H1 (cell line): ENCODE measurements around the gene ASGR2. TPM values are rescaled to one million over a fixed set of nuclear protein-coding genes. Genes with fewer than 3 reads are reported as not detected.

Experiments
- CTCF ChIA-PET: fragments of 300-600 bp; sonication (Branson Sonifier 250); formaldehyde crosslinking; loops from one replicate; lab custom pipeline; 2021; ENCODE audit not compliant: partially characterized antibody; lab: Charles Lee
- POLR2A ChIA-PET: fragments of 300-600 bp; sonication (Branson Sonifier 250); formaldehyde crosslinking; loops from one replicate; lab custom pipeline; 2021; ENCODE audit warnings: inconsistent platforms; ENCODE audit not compliant: partially characterized antibody; lab: Charles Lee
- DNase-seq, 2 experiments: peaks; one replicate each; pipeline versions ENCODE4 v3.0.0 to v3.0.0-alpha.2; 2010 to 2022; ENCODE audit warnings: low spot score in 2 of 2, low read depth in 1 of 2, mixed read lengths in 1 of 2
- FAIRE-seq: peaks from 2 replicates; lab custom pipeline; 2011; peaks lifted over from hg19 to GRCh38; lab: Jason Lieb, UNC
- H2AFZ ChIP-seq: 2 replicates; pipeline ENCODE4 v1.8.1; 2012; ENCODE audit warnings: low read length, inconsistent platforms
- H2AK5ac ChIP-seq: 2 replicates; pipeline ENCODE4 v1.6.1; 2013; ENCODE audit warnings: low read depth, low read length
- H2BK120ac ChIP-seq: replicated peaks from 2 replicates; pipeline ENCODE3; 2013; ENCODE audit warnings: low read depth, low read length, inconsistent platforms
- H2BK12ac ChIP-seq: 2 replicates; pipeline ENCODE4 v1.6.1; 2013; ENCODE audit warnings: low read depth, low read length
- H2BK15ac ChIP-seq: 2 replicates; pipeline ENCODE4 v1.6.1; 2013; ENCODE audit warnings: low read length
- H2BK20ac ChIP-seq: 2 replicates; pipeline ENCODE4 v1.6.1; 2013; ENCODE audit warnings: low read length
- H2BK5ac ChIP-seq: 2 replicates; pipeline ENCODE4 v1.6.1; 2013; ENCODE audit warnings: low read depth, low read length
- H3K14ac ChIP-seq: 2 replicates; pipeline ENCODE4 v1.6.1; 2013; ENCODE audit warnings: inconsistent platforms; ENCODE audit not compliant: insufficient read length
- H3K18ac ChIP-seq: 2 replicates; pipeline ENCODE4 v1.6.1; 2013; ENCODE audit warnings: low read length; ENCODE audit errors: extremely low read depth
- H3K23ac ChIP-seq: 2 replicates; pipeline ENCODE4 v1.6.1; 2013; ENCODE audit warnings: inconsistent platforms; ENCODE audit not compliant: insufficient read length
- H3K23me2 ChIP-seq: 2 replicates; pipeline ENCODE4 v1.6.1; 2013; ENCODE audit warnings: low read depth, low read length
- H3K27ac ChIP-seq: 2 replicates; pipeline ENCODE4 v1.6.1; 2011; ENCODE audit warnings: low read depth, low read length, inconsistent platforms
- H3K27me3 ChIP-seq, 4 experiments: replicated peaks in 1 of 4; 1 replicate in 1 of 4; 2 replicates in 3 of 4; pipeline versions ENCODE4 v1.6.1 to v1.8.1; 2011 to 2013; ENCODE audit warnings: low read length in 3 of 4, mild to moderate bottlenecking in 3 of 4, inconsistent platforms in 2 of 4, mixed read lengths in 2 of 4, moderate library complexity in 1 of 4; ENCODE audit not compliant: control insufficient read depth in 3 of 4, insufficient read depth in 3 of 4; ENCODE audit errors: extremely low read depth in 1 of 4
- H3K36me3 ChIP-seq, 4 experiments: 2 replicates each; pipeline versions ENCODE4 v1.6.1 to v1.8.1; 2011 to 2013; ENCODE audit warnings: mild to moderate bottlenecking in 4 of 4, low read length in 3 of 4, moderate library complexity in 2 of 4, control low read depth in 1 of 4, inconsistent platforms in 1 of 4; ENCODE audit not compliant: insufficient read depth in 4 of 4, control insufficient read depth in 2 of 4
- H3K4ac ChIP-seq: replicated peaks from 2 replicates; pipeline ENCODE3; 2013; ENCODE audit warnings: low read length, low read depth, mixed read lengths, inconsistent platforms; ENCODE audit not compliant: insufficient read length
- H3K4me1 ChIP-seq, 4 experiments: replicated peaks in 1 of 4; 1 replicate in 1 of 4; 2 replicates in 3 of 4; pipeline versions ENCODE4 v1.6.1 to v1.8.1; 2011 to 2013; ENCODE audit warnings: low read length in 3 of 4, inconsistent platforms in 2 of 4, mixed read lengths in 1 of 4; ENCODE audit not compliant: insufficient read depth in 4 of 4, control insufficient read depth in 3 of 4
- H3K4me2 ChIP-seq, 2 experiments: 2 replicates each; pipeline versions ENCODE4 v1.6.1 to v1.8.1; 2011 to 2013; ENCODE audit warnings: low read depth in 2 of 2, low read length in 2 of 2, control low read depth in 1 of 2, inconsistent platforms in 1 of 2, mild to moderate bottlenecking in 1 of 2; ENCODE audit not compliant: insufficient read depth in 1 of 2
- H3K4me3 ChIP-seq, 4 experiments: fragments of 200-600, 300-600 bp in 1 of 4; sonication (generic), shearing (Covaris generic), sonication (Bioruptor Twin) in 1 of 4; 2 replicates each; pipeline versions ENCODE4 v1.5.1 to v1.8.1; 2011 to 2016; ENCODE audit warnings: low read length in 4 of 4, low read depth in 3 of 4, control low read depth in 2 of 4, inconsistent platforms in 2 of 4, mild to moderate bottlenecking in 2 of 4, mixed read lengths in 1 of 4, moderate library complexity in 1 of 4; ENCODE audit not compliant: insufficient read depth in 2 of 4; ENCODE audit errors: extremely low read depth in 1 of 4
- H3K56ac ChIP-seq: replicated peaks from 2 replicates; pipeline ENCODE3; 2013; ENCODE audit warnings: low read depth, mild to moderate bottlenecking, mixed read lengths, low read length, inconsistent platforms; ENCODE audit not compliant: insufficient read length
- H3K79me1 ChIP-seq: 2 replicates; pipeline ENCODE4 v1.6.1; 2013; ENCODE audit warnings: low read depth, low read length, control low read depth
- H3K79me2 ChIP-seq, 2 experiments: 2 replicates each; pipeline versions ENCODE4 v1.6.1 to v1.8.1; 2012 to 2013; ENCODE audit warnings: low read length in 2 of 2, mild to moderate bottlenecking in 2 of 2, inconsistent platforms in 1 of 2; ENCODE audit not compliant: insufficient read depth in 2 of 2, control insufficient read depth in 1 of 2
- H3K9ac ChIP-seq, 4 experiments: replicated peaks in 1 of 4; 1 replicate in 1 of 4; 2 replicates in 3 of 4; pipeline versions ENCODE4 v1.6.1 to v1.8.1; 2011 to 2013; ENCODE audit warnings: low read depth in 3 of 4, low read length in 3 of 4, control low read depth in 2 of 4, mild to moderate bottlenecking in 2 of 4, moderate library complexity in 2 of 4, inconsistent platforms in 1 of 4; ENCODE audit errors: extremely low read depth in 1 of 4
- H3K9me3 ChIP-seq, 2 experiments: 2 replicates each; pipeline versions ENCODE4 v1.6.1 to v1.8.1; 2012 to 2013; ENCODE audit warnings: mild to moderate bottlenecking in 2 of 2, moderate library complexity in 2 of 2, control low read depth in 1 of 2, inconsistent platforms in 1 of 2, low read depth in 1 of 2, low read length in 1 of 2, mixed read lengths in 1 of 2; ENCODE audit not compliant: insufficient read depth in 2 of 2
- H4K20me1 ChIP-seq, 2 experiments: replicated peaks in 1 of 2; 2 replicates each; pipeline versions ENCODE3 to v1.8.1; 2011 to 2013; ENCODE audit warnings: inconsistent platforms in 2 of 2, low read length in 2 of 2, mild to moderate bottlenecking in 1 of 2; ENCODE audit not compliant: insufficient read depth in 2 of 2, control insufficient read depth in 1 of 2
- H4K5ac ChIP-seq: 2 replicates; pipeline ENCODE4 v1.6.1; 2013; ENCODE audit warnings: low read length, low read depth, mixed read lengths, inconsistent platforms; ENCODE audit not compliant: insufficient read length
- H4K8ac ChIP-seq: 2 replicates; pipeline ENCODE4 v1.8.0; 2013; ENCODE audit warnings: mild to moderate bottlenecking, moderate library complexity, low read length, inconsistent platforms; ENCODE audit not compliant: insufficient read depth; ENCODE audit errors: extremely low read depth
- H4K91ac ChIP-seq: replicated peaks from 2 replicates; pipeline ENCODE3; 2013; ENCODE audit warnings: low read length, mixed read lengths, inconsistent platforms; ENCODE audit not compliant: insufficient read length
- PHF8 ChIP-seq: fragments of 200-600 bp; sonication (generic); conservative IDR thresholded peaks from 2 replicates; pipeline ENCODE4 v1.7.1; 2012; ENCODE audit warnings: low read depth, mild to moderate bottlenecking, inconsistent platforms, low read length, moderate library complexity
- POU5F1 ChIP-seq: IDR thresholded peaks from 2 replicates; pipeline ENCODE4 v1.6.1; 2011; ENCODE audit warnings: low read depth, mild to moderate bottlenecking, low read length, moderate library complexity
- SIX5 ChIP-seq: IDR thresholded peaks from 2 replicates; pipeline ENCODE4 v1.6.1; 2011; ENCODE audit warnings: mild to moderate bottlenecking, low read depth, low read length
- SP2 ChIP-seq: IDR thresholded peaks from 2 replicates; pipeline ENCODE4 v1.6.1; 2012; ENCODE audit warnings: mild to moderate bottlenecking, low read length, inconsistent platforms
- WGBS, 2 experiments: shearing (Covaris generic) in 1 of 2; methylation state at CpG; one replicate each; pipeline versions ENCODE4 v1.1.6 to v1.1.7; 2013 to 2015; ENCODE audit warnings: low lambda C conversion rate in 2 of 2, mixed read lengths in 2 of 2, inconsistent platforms in 1 of 2, low coverage in 1 of 2, missing lambda C conversion rate in 1 of 2; ENCODE audit not compliant: insufficient replicate concordance in 2 of 2, insufficient coverage in 1 of 2, insufficient read length in 1 of 2; ENCODE audit errors: extremely low coverage in 1 of 2, missing lambda C conversion rate in 1 of 2; 5-methylcytosine and 5-hydroxymethylcytosine counted together
- polyA plus RNA-seq, 7 experiments: library from polyadenylated mRNA; depleted of rRNA in 3 of 7; stranded (reverse) in 5 of 7; unstranded in 2 of 7; fragments of >200 nt in 5 of 7; fragments of 200-250 nt in 2 of 7; gene quantifications; 1 replicate in 5 of 7; 2 replicates in 1 of 7; 4 replicates in 1 of 7; pipeline versions ENCODE4 v1.2.1 to v1.2.3, GENCODE V29; 2011 to 2013; ENCODE audit warnings: missing spikeins in 2 of 7, mixed read lengths in 2 of 7
- total RNA-seq: library from RNA; stranded (reverse); fragmentation: NEBNext Ultra II Directional; extraction: Animal tissue kit (Norgen Biotek cat#: 25700); gene quantifications from 2 replicates; pipeline ENCODE4 v1.2.1, GENCODE V29; 2021
- TF ChIP-seq, protein P1 (sequence below): IDR thresholded peaks from 2 replicates; pipeline ENCODE4 v1.6.1; 2011; ENCODE audit warnings: low read length, improper control_type of control experiment
- TF ChIP-seq, protein P2 (sequence below): IDR thresholded peaks from 2 replicates; pipeline ENCODE4 v1.6.1; 2012; ENCODE audit warnings: inconsistent platforms
- TF ChIP-seq, protein P3 (sequence below): IDR thresholded peaks from 2 replicates; pipeline ENCODE4 v1.6.1; 2012; ENCODE audit warnings: low read length, inconsistent platforms

ASGR2 gene
- total and polyA plus RNA-seq, 2 of the 8 experiments (the other 6 are each of a cell fraction or from before 2014, with no cell fraction given), result 0.91 TPM; not detected in 1

DNA sequence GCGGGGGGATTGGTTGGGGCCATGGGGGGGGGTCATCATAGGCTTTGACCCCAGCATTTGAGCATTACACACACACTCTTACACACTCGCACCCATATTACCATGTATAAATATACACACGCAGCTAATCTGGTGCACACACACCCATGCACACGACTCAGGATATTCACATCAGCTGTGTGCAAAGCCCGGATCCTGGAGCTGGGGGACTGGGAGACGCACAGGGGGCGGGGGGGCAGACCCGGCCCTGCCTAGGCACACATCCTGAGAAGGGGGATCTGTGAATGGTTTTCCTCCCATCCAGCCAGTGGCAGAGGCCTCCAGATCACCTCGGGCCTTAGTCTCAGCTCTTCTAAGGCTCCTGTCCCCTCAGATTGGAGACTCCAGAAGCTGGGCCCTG, 5.6 kb downstream of the ASGR2 start:
- Histone ChIP-seq H3K14ac (no peak overlapping the region), H3K27me3 (no peaks in the 10 kb centered on the region), H3K9me3 (no peaks in the 10 kb centered on the region), H3K79me1 (peaks cover 2% of the 10 kb centered on the region; the same call in 1 of the 2 replicates), H2AFZ (no peak overlapping the region), H3K36me3 (no peaks in the 10 kb centered on the region), H3K4me1 (peaks cover 0 to 1% (median 0%) of the 10 kb centered on the region in 4 experiments; a peak in 3 of 7 replicates), H2BK5ac (no peak overlapping the region), H3K27ac (no peak overlapping the region), H2AK5ac (no peak overlapping the region), H2BK12ac (no peak overlapping the region), H3K9ac (no peak overlapping the region), H4K91ac (no peak overlapping the region), H3K56ac (no peak overlapping the region)
- POLR2A ChIA-PET, result interaction anchor here (0.6 to 1.2 kb wide), 2 partner anchors 55 to 572 kb away, joined by 3 to 4 read pairs; no protein-coding TSS in a partner anchor
- DNase-seq, result no peak
- no peak for TF ChIP-seq PHF8
- TF ChIP-seq, protein P1, sequence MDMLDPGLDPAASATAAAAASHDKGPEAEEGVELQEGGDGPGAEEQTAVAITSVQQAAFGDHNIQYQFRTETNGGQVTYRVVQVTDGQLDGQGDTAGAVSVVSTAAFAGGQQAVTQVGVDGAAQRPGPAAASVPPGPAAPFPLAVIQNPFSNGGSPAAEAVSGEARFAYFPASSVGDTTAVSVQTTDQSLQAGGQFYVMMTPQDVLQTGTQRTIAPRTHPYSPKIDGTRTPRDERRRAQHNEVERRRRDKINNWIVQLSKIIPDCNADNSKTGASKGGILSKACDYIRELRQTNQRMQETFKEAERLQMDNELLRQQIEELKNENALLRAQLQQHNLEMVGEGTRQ, result no peak
- no peak for TF ChIP-seq POU5F1
- TF ChIP-seq, protein P2, sequence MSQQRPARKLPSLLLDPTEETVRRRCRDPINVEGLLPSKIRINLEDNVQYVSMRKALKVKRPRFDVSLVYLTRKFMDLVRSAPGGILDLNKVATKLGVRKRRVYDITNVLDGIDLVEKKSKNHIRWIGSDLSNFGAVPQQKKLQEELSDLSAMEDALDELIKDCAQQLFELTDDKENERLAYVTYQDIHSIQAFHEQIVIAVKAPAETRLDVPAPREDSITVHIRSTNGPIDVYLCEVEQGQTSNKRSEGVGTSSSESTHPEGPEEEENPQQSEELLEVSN, result no peak
- no peak for TF ChIP-seq SP2
- TF ChIP-seq, protein P3, sequence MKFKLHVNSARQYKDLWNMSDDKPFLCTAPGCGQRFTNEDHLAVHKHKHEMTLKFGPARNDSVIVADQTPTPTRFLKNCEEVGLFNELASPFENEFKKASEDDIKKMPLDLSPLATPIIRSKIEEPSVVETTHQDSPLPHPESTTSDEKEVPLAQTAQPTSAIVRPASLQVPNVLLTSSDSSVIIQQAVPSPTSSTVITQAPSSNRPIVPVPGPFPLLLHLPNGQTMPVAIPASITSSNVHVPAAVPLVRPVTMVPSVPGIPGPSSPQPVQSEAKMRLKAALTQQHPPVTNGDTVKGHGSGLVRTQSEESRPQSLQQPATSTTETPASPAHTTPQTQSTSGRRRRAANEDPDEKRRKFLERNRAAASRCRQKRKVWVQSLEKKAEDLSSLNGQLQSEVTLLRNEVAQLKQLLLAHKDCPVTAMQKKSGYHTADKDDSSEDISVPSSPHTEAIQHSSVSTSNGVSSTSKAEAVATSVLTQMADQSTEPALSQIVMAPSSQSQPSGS, result no peak
- no peak for TF ChIP-seq SIX5
- TF ChIP-seq, all 59 proteins: peak for 0
- Histone ChIP-seq H3K23me2 (peaks cover 11% of the 10 kb centered on the region), H3K23ac (no peak overlapping the region), H2BK120ac (no peak overlapping the region), H4K20me1 (peaks cover 0 to 9% of the 10 kb centered on the region in 2 experiments), H3K4me2 (no peak overlapping the region), H4K8ac (no peak overlapping the region), H4K5ac (no peak overlapping the region), H3K18ac (no peak overlapping the region), H3K4me3 (no peak overlapping the region), H3K79me2 (no peaks in the 10 kb centered on the region), H2BK15ac (no peak overlapping the region), H2BK20ac (no peak overlapping the region), H3K4ac (no peak overlapping the region)
- WGBS, 2 experiments, result 91% methylated on average over 7 of the region's 9 CpGs; no CpG with 5 or more reads in 1 of the 2 experiments
- CTCF ChIA-PET, result interaction anchor here (0.6 to 2.9 kb wide), 6 partner anchors 13 to 63 kb away, joined by 3 to 9 read pairs (median 4); no protein-coding TSS in a partner anchor
- no peak for FAIRE-seq
